ENCODE results near the gene ZFP90. TPM values are rescaled to one million over a fixed set of nuclear protein-coding genes. Genes with fewer than 3 reads are reported as not detected.
A peak's percentile ranks its signal among the peaks of the same experiment; 100 is the strongest.

Gene ZFP90
- 38.5 and 42.8 TPM in 2 replicates for total RNA-seq
- 12.8 and 18.7 TPM in 2 replicates for polyA plus RNA-seq
- polyA plus RNA-seq (2012): 10.6 and 13.2 TPM in 2 replicates
- 4.7 and 8.6 TPM in 2 replicates for polyA minus RNA-seq (ENCODE audit: low replicate concordance)

DNA sequence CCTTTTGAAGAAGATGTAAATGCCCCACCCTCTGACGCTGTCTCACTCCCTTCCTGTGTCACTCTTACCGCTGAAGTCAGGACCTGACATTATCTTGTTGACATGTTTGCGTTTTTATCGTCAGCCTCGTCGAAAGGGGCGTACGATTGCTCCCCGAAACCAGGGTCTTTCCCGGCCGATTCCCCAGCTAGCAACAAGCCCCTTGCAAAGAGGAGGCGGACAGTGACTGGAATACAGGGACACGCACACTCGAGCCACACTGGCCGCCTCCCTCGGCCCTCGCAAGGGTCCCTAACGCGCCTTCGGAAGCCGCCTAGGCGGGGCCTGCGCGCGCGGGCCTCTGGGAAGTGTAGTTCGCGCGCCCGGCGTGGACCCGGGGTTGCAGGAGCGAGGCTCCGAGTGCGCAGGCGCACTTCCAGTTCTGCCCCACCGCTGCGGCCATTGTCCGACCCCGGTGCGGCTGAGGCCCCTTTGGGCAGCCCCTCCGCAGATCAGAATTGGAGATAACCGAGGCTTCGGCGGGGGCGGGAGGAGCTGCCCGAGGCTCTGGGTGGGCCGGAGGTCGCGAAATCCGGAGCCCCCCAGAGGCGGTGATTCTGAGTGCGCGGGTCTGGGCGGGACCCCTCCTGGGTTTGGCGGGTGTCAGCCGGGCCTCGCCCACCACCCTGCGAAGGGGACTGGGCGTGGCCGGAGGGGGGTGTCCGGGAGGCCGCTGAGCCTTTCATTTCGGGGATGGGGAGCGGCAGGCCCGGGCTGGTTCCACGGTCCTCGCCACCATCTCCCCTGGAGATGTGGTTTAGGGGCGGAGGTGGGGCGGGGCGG is at the start of gene ZFP90:
Gene ZFP90 (plus strand): TSS at position 412 of the 822 bp plus-strand sequence. CDS start 502 bp downstream, outside the sequence.
- H3K27me3 ChIP-seq (ENCODE audit: control insufficient read depth, insufficient read depth, low read length): no peaks in the 10 kb centered on the region
- no peaks in the 10 kb centered on the region for H3K9me3 ChIP-seq (ENCODE audit: control insufficient read depth, insufficient read depth, low read depth, low read length)
- peak within 1 kb of the TSS; percentile 86 for H3K4me2 ChIP-seq (ENCODE audit: extremely low read depth, insufficient read depth, low read length)
- peak within 1 kb of the TSS; percentile 72 for H3K9ac ChIP-seq (ENCODE audit: insufficient read depth, low read length)
- peak within 1 kb of the TSS; percentile 99 for H2AFZ ChIP-seq (ENCODE audit: low read length)
- peak within 1 kb of the TSS; percentile 58 to 87 (median 86) for H3K4me3 ChIP-seq (replicated peaks in 1 of 4; ENCODE audit: control extremely low read depth in 1 of 4, insufficient read depth in 1 of 4, low read depth in 3 of 4, low read length in 4 of 4)
- H4K20me1 ChIP-seq (ENCODE audit: control insufficient read depth, extremely low read depth, insufficient read depth, low read length): no peaks in the 10 kb centered on the region
- DNase-seq (ENCODE audit: low read depth in 2 of 2): peak; percentile 76 to 85
- H3K79me2 ChIP-seq (ENCODE audit: control insufficient read depth, insufficient read depth, low read length): peaks cover 2% of the 10 kb centered on the region
- no peak for TF ChIP-seq EZH2 (IDR thresholded peaks at IDR 0.05; ENCODE audit: low read length, missing control alignments)
- TF ChIP-seq, protein P1, sequence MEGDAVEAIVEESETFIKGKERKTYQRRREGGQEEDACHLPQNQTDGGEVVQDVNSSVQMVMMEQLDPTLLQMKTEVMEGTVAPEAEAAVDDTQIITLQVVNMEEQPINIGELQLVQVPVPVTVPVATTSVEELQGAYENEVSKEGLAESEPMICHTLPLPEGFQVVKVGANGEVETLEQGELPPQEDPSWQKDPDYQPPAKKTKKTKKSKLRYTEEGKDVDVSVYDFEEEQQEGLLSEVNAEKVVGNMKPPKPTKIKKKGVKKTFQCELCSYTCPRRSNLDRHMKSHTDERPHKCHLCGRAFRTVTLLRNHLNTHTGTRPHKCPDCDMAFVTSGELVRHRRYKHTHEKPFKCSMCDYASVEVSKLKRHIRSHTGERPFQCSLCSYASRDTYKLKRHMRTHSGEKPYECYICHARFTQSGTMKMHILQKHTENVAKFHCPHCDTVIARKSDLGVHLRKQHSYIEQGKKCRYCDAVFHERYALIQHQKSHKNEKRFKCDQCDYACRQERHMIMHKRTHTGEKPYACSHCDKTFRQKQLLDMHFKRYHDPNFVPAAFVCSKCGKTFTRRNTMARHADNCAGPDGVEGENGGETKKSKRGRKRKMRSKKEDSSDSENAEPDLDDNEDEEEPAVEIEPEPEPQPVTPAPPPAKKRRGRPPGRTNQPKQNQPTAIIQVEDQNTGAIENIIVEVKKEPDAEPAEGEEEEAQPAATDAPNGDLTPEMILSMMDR (conservative IDR thresholded peaks at IDR 0.05 in 1 of 2, IDR thresholded peaks at IDR 0.05 in 1 of 2; ENCODE audit: low read depth in 1 of 2, low read length in 2 of 2): no peak
- no peaks in the 10 kb centered on the region for H3K4me1 ChIP-seq (ENCODE audit: control insufficient read depth, extremely low read depth, insufficient read depth, low read length)
- peak within 1 kb of the TSS; percentile 69 for H3K27ac ChIP-seq (ENCODE audit: insufficient read depth, low read length)
- no peaks in the 10 kb centered on the region for H3K36me3 ChIP-seq (ENCODE audit: control insufficient read depth, insufficient read depth, low read length)

DNA sequence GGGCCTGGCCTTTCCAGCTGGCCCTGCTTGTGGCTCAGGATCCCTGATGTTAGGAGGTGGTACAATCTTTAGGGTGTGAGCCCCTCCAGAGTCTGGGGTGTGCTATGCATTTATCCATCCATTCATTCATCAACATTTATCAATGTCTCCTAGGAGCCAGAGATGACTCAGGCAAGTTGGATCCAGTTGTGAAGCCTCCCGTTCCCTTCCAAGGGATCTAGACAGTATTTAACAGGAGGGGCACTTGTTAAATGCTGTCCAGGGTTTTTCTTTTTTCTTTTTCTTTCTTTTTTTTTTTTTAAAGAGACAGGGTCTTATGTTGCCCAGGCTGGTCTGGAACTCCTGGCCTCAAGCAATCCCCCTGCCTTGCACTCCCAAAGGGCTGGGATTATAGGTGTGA is 48.7 kb upstream of the ZFP90 start:
- H3K79me2 ChIP-seq (ENCODE audit: control insufficient read depth, insufficient read depth, low read length): no peaks in the 10 kb centered on the region
- no peak overlapping the region for H3K4me3 ChIP-seq (replicated peaks in 1 of 4; ENCODE audit: control extremely low read depth in 1 of 4, insufficient read depth in 1 of 4, low read depth in 3 of 4, low read length in 4 of 4)
- H2AFZ ChIP-seq (ENCODE audit: low read length): no peak overlapping the region
- DNase-seq (ENCODE audit: low read depth in 2 of 2): no peak
- H3K4me1 ChIP-seq (ENCODE audit: control insufficient read depth, extremely low read depth, insufficient read depth, low read length): no peaks in the 10 kb centered on the region
- no peaks in the 10 kb centered on the region for H4K20me1 ChIP-seq (ENCODE audit: control insufficient read depth, extremely low read depth, insufficient read depth, low read length)
- TF ChIP-seq, protein P1 (conservative IDR thresholded peaks at IDR 0.05 in 1 of 2, IDR thresholded peaks at IDR 0.05 in 1 of 2; ENCODE audit: low read depth in 1 of 2, low read length in 2 of 2): no peak
- TF ChIP-seq EZH2 (IDR thresholded peaks at IDR 0.05; ENCODE audit: low read length, missing control alignments): no peak
- no peak overlapping the region for H3K4me2 ChIP-seq (ENCODE audit: extremely low read depth, insufficient read depth, low read length)
- H3K27me3 ChIP-seq (ENCODE audit: control insufficient read depth, insufficient read depth, low read length): no peaks in the 10 kb centered on the region
- no peaks in the 10 kb centered on the region for H3K36me3 ChIP-seq (ENCODE audit: control insufficient read depth, insufficient read depth, low read length)
- no peak overlapping the region for H3K27ac ChIP-seq (ENCODE audit: insufficient read depth, low read length)
- H3K9ac ChIP-seq (ENCODE audit: insufficient read depth, low read length): no peak overlapping the region
- H3K9me3 ChIP-seq (ENCODE audit: control insufficient read depth, insufficient read depth, low read depth, low read length): no peaks in the 10 kb centered on the region

DNA sequence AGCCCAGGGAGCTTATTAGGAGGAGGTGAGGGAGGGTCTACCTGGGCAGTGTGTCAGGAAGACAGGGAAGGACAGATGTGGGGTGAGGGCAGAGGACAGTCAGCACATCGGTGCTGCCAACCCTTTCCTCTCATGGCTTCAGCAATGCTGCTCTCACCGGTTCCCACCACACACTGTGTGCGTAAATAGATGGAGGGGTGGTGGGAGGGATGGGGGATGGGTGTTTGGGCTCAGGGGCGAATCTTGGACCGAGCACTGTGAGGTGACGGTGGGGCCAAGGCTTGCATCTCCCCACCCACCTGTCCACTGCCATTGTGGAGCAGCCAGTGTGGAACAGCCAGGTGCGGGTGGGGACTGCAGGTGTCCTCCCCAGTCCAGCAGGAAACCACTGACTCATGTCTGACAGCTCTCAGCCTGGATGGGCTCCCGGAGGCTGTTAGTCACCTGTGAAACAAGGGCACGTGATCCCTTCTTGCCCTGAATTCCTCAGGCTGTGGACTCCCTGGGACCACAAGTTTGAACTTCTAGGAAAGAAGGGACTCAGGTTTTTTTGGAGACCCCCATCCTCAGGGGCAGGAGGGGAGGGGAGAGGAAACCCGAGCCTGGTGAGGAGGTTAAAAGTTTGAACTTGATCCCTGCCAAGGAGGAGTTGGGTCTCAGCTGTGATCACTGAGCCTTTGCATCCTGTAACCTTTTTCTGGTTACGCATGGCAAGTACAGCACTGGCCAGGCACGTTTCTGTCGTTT is 48.1 kb upstream of the ZFP90 start:
- H3K4me2 ChIP-seq (ENCODE audit: extremely low read depth, insufficient read depth, low read length): no peak overlapping the region
- no peak overlapping the region for H3K9ac ChIP-seq (ENCODE audit: insufficient read depth, low read length)
- no peak overlapping the region for H2AFZ ChIP-seq (ENCODE audit: low read length)
- peak in 1 of 2 donors; percentile 71 for DNase-seq (ENCODE audit: low read depth in 2 of 2)
- no peak overlapping the region for H3K4me3 ChIP-seq (replicated peaks in 1 of 4; ENCODE audit: control extremely low read depth in 1 of 4, insufficient read depth in 1 of 4, low read depth in 3 of 4, low read length in 4 of 4)
- no peaks in the 10 kb centered on the region for H3K9me3 ChIP-seq (ENCODE audit: control insufficient read depth, insufficient read depth, low read depth, low read length)
- H3K4me1 ChIP-seq (ENCODE audit: control insufficient read depth, extremely low read depth, insufficient read depth, low read length): no peaks in the 10 kb centered on the region
- H3K36me3 ChIP-seq (ENCODE audit: control insufficient read depth, insufficient read depth, low read length): no peaks in the 10 kb centered on the region
- no peak overlapping the region for H3K27ac ChIP-seq (ENCODE audit: insufficient read depth, low read length)
- H4K20me1 ChIP-seq (ENCODE audit: control insufficient read depth, extremely low read depth, insufficient read depth, low read length): no peaks in the 10 kb centered on the region
- H3K79me2 ChIP-seq (ENCODE audit: control insufficient read depth, insufficient read depth, low read length): no peaks in the 10 kb centered on the region
- no peaks in the 10 kb centered on the region for H3K27me3 ChIP-seq (ENCODE audit: control insufficient read depth, insufficient read depth, low read length)
- TF ChIP-seq EZH2 (IDR thresholded peaks at IDR 0.05; ENCODE audit: low read length, missing control alignments): no peak
- TF ChIP-seq, protein P1 (conservative IDR thresholded peaks at IDR 0.05 in 1 of 2, IDR thresholded peaks at IDR 0.05 in 1 of 2; ENCODE audit: low read depth in 1 of 2, low read length in 2 of 2): no peak
